ENCODE data around the gene BPIFB2.
"Not testable (repeated sequence)": the region's sequence is repeated elsewhere in the genome, so short reads cannot be mapped to it uniquely, and the experiment has no call there.

The BPIFB2 gene

GRCh38 chr20:33042983-33043730, 35.7 kb downstream of the BPIFB2 start:
- DNase-seq = no peak

DNA sequence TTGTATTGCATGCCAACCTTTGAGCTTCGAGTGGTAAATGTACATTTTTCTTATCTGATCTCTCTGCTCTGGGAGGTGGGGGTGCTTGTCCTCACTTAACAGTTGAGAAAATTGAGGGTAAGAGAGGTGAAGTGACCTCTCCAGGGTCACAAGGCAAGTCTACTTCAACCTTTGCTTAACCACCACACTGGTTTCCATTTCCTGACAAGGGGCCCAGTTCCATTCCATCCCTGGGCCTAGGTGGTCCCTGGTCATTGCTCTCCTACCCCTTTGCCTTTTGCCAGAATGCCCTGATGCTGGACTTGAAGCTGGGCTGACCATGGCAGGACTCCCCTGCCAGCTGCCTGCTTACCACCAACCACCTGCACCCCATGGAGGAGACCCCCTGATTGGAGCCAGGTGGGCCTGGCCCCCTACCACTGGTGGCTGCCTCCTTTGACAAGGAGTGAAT, 36.3 kb downstream of the BPIFB2 start:
- no peak for DNase-seq

- DNase-seq = not testable (repeated sequence)
Measured at GRCh38 chr20:33045129-33045721, 37.7 kb downstream of the BPIFB2 start.

- no peak for DNase-seq
Measured at GRCh38 chr20:33046412-33046811, 38.9 kb downstream of the BPIFB2 start.

DNA sequence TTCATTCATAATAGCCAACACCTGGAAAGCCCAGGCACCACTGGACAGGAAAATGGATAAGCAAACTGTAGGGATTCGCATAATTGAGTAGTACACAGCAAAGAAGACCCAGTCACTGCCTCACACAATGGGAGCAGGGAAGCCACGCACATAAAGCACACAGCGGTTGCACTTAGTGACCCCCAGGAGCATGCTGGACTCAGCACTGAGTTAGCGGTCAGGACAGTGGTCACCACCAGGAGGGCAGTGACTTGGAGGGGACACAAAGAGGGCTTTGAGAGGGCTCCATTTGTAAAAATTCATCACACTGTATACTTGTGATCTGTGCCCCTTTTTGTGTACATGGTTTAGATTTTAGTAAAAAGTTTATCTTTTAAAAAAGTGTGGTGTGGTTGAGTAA, 43.8 kb downstream of the BPIFB2 start:
- DNase-seq = no peak

GRCh38 chr20:33053291-33054106, 46.0 kb downstream of the BPIFB2 start, which contains the start of gene BPIFB3:
Gene BPIFB3 (plus strand): TSS chr20:33053903. CDS start chr20:33055436, 1,533 bp downstream.
- no peak for DNase-seq

GRCh38 chr20:33054381-33054780, 46.9 kb downstream of the BPIFB2 start:
- no peak for DNase-seq

DNA sequence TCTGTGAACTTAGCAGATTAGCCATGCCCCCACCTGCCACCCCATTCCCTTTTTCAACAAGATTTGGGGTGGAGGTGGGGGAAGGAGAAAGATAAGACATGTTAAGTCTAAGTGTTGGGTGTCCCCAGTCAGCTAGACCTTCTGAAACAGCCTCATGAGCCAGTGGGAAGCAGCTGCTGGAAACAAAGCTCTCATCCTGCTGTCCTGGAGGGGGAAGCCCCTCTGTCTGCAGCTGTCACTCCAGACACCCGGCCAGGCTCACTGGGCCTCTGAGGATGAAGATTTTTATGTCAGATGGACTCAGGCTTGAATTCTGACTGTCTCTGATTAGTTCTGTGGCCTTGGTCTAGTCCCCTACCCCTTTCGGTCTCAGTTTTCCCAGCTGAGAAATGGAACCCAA, 47.3 kb downstream of the BPIFB2 start:
- DNase-seq = no peak

GRCh38 chr20:33059136-33059535, 51.6 kb downstream of the BPIFB2 start:
- DNase-seq = no peak

DNA sequence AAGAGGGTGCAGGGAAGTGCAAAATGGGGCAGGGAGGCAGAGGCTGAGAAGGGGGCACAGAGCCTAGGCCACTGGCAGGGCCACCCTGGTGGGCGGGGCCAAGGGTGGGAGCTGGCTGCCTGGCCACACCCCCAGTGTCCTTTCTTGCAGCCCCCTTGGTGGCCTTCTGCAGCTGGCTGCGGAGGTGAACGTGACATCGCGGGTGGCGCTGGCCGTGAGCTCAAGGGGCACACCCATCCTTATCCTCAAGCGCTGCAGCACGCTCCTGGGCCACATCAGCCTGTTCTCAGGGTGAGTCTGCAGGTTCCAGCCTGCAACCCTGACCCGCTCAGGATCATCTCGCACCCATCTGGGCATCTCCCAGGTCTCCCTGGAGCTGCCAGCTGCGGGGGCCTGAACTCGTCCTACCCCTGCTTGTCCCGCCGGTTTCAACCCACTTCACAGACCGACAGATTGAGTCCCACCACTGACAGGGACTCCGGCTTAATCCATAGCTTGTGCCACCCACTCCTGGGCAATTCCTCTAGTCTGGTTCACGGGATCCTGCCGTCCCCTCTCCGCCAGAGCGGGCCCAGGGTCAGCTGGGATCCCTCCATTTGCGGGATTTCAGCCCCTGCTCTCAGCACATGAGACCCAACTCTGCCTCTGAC, 52.4 kb downstream of the BPIFB2 start:
- DNase-seq = no peak

DNA sequence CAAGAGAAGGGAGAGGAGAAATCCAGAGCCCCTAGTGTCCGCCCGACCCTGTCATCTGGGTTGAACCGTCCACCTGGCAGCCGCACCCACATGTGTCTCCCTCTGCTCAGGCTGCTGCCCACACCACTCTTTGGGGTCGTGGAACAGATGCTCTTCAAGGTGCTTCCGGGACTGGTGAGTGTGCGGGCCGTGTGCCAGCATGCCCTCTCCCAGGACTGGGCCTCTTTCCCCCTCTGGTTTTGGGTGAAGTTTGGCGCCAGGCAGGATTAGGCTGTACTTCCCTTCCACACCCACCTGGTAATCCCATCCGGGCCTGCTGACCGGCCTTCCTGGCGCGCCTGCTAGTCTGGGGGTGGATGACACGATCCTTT, 54.1 kb downstream of the BPIFB2 start:
- DNase-seq = no peak

DNA sequence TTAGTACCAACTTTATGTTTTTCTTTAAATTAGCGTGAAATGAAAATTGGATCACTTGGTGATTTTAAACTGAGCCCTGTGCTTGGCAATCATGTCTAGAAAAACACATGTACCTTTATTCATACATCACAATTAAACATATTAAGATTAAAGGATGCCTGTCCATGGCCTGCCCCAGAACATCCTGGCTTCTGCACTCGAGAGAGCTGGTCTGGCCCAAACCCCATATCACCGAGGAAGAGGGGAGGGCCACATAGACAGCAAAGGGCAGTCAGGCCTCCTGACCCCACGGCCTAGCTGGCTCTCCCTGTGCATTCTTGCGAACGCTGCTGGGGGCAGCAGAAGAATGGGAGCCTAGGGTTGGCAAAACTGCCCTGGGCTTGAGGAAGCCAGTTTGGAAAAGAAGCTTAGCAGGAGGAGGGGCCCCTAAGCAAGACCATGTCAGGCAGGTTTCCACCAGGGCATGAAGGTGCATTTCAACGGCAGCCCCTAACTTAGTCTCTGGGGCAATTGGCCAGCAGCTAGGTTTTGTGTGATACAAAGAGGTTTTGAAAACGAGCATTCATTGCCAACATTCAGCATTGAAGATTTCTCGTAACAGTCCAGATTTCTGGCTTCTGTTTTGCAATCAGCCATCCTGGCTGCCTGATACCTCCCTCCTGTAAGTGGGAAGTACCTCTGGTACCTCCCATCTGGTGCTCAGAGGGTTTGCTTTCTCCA, 54.8 kb downstream of the BPIFB2 start:
- DNase-seq = no peak

DNA sequence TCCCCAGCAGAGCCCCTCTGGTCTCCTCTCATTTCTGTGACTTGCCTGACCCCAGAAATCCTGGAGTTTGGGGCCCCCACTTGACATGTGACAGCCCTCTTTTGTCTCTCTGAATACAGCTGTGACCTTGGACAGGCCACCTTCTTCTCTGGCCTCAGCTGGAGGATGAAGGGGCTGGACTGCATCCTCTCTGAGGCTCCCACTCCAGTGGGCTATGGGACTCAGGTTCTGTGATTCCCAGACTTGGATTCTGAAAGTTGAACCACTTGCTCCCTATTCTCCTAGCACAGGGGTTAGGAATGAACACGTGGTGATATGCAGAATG, 55.3 kb downstream of the BPIFB2 start:
- no peak for DNase-seq

- no peak for DNase-seq
Measured at GRCh38 chr20:33063271-33063670, 55.8 kb downstream of the BPIFB2 start.

- DNase-seq = no peak
Measured at GRCh38 chr20:33064572-33065287, 57.2 kb downstream of the BPIFB2 start.

DNA sequence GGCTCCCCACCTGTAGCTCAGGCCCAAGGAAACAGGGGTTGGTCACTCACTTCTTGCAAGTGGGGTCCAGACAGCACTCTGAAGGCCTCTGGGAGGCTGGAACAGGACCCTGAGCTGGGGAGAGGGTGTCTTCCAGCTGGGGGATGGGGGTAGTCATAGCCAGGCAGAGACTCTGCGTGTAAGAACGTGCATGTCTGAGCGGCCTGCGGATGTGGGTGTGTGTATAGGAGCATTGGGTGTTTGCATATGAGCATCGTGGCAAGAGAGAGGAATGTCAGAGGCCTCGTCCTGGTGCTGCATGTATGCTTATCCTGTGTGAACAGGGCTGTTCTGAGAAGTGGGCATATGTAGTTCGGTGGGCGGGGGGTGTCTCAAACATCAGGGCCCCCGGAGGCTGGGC, 58.3 kb downstream of the BPIFB2 start:
- no peak for DNase-seq

DNA sequence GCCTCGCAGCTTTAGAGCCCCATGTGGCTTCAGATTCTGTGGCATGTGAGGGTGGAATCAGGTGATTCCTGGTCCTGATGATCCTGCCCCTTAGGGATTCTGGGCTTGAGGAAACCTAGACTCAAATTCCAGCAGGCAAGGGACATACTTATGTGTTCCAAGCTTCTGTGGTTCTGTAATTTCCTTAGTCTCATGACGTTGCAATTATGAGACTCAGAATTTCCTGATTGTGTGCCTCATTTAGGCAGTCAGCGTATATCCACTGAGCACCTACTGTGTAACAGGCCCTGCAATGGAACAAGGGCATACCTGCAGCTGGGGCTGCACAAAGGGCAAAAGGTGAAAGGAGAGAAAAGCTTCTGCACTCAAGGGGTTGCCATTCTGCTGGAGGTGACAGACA, 60.3 kb downstream of the BPIFB2 start:
- no peak for DNase-seq

DNA sequence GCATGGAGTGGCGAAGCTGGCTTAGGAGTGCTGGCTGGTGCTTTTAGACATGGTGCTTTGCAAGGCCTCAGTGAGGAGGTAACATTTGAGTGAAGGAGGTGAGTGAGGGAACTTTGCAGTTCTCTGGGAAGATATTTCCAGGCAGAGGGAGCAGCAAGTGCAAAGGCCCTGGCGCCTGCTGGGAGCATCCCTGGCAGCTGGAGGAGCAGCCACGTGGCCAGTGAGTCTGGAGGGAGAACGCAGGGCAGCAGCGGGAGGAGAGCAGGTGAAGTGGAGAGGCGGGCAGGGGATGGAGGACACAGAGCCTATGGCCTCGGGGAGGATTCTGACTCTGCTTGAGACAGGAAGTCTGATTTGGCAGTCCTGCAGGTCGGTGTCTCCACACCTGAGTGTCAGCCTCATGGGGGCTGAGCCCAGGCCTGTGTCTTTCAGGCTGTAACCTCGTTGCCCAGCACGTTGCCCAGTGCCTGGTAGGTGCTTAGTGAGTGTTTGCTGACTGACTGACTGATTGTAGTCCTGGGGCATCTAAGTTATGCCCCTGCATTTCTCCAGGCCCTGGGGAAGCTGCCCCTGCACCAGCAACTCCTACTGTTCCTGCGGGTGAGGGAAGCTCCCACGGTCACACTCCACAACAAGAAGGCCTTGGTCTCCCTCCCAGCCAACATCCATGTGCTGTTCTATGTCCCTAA, 60.9 kb downstream of the BPIFB2 start:
- DNase-seq = no peak

GRCh38 chr20:33069673-33070072, 62.2 kb downstream of the BPIFB2 start:
- no peak for DNase-seq

DNA sequence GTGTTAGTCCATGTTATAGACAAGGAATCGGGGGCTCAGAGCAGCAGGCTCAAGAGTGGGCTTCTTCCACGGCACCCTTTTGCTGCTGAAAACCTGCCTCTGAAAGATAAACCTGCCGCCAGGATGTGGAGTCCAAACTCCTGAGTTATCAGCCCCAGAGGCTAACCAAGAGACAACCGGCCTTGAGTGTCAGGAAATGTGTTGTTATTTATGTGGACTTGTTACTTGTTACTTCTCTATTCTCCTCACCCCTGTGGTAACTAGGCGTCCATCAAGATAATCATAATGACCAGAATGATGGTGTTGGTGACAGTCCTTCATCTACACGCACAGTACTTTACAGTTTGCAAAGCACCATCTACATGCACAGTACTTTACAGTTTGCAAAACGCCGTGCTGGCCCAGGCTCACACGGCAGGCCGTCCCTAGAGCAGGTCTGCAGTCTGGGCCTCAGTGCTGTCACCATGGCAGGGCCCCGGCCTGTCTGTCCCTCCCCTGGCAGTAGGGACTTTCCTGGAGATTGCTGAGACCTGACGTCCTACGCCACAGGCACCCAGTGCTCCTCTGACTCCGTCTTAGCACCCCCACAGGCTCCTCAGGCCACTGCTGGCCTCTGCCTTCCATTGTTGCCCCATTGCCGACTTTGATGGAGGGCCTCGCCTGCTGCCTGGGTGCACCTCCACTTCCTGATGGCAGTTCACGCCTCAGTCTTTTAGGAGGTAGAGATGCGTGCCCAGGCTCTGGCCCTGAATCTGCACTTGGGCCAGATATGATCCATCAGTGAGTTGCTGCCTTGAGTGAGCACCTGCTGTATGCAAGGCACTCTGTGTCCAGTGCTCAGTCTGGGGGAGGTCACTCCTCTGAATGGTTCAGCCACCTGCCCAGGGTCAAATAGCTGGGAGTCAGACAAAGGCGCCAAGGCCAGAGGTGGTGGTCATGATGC, 62.9 kb downstream of the BPIFB2 start:
- DNase-seq = no peak
